ENCODE data around the gene EBF4. TPM values are rescaled to one million over a fixed set of nuclear protein-coding genes. Genes with fewer than 3 reads are reported as not detected.

The EBF4 gene
- total RNA-seq, 2 experiments from 2014 or later: 1.5 to 4.4 TPM

- DNase-seq (ENCODE audit: low spot score): no peak
- Histone ChIP-seq H3K79me2 (ENCODE audit: insufficient read depth, low read depth, low read length) (no peaks in the 10 kb centered on the region), H3K9me2 (ENCODE audit: insufficient read depth, low read length) (no peaks in the 10 kb centered on the region), H3K27ac (ENCODE audit: low read depth, low read length, poor library complexity, severe bottlenecking) (no peak overlapping the region), H3K4me1 (ENCODE audit: insufficient read depth, low read length, poor library complexity, severe bottlenecking) (no peaks in the 10 kb centered on the region), H3K4me2 (ENCODE audit: low read length) (no peak overlapping the region), H3K36me3 (ENCODE audit: insufficient read depth, low read length) (no peaks in the 10 kb centered on the region), H2AFZ (ENCODE audit: low read length) (no peak overlapping the region), H3K4me3 (ENCODE audit: low read depth, low read length, poor library complexity, severe bottlenecking) (no peak overlapping the region), H4K20me1 (ENCODE audit: insufficient read depth, low read length) (no peaks in the 10 kb centered on the region; the same call in 1 of the 2 replicates), H3K9me3 (ENCODE audit: low read length) (no peaks in the 10 kb centered on the region)
- BruUV-seq (replicated peaks): no TSS peak
- intact Hi-C loops (cut with micrococcal nuclease; ENCODE audit: unreplicated experiment): no loop called here
- ChIA-PET POLR2A (no interaction called here), CTCF (ENCODE audit: unreplicated experiment) (no interaction called here)
- TF ChIP-seq EZH2phosphoT487 (IDR thresholded peaks at IDR 0.05; ENCODE audit: borderline replicate concordance, low read depth, low read length): no peak
- no peak for TF ChIP-seq CTCF (conservative IDR thresholded peaks at IDR 0.05; ENCODE audit: low read length)
Observed at GRCh38 chr20:2794202-2794748, 101.7 kb downstream of the EBF4 start.

GRCh38 chr20:2794866-2795447 is 102.4 kb downstream of the EBF4 start:
- no peak overlapping the region for H3K27ac ChIP-seq (ENCODE audit: low read depth, low read length, poor library complexity, severe bottlenecking)
- no peak for TF ChIP-seq CTCF (conservative IDR thresholded peaks at IDR 0.05; ENCODE audit: low read length)
- no peak for TF ChIP-seq EZH2phosphoT487 (IDR thresholded peaks at IDR 0.05; ENCODE audit: borderline replicate concordance, low read depth, low read length)
- DNase-seq (ENCODE audit: low spot score): no peak
- no peaks in the 10 kb centered on the region for H3K9me3 ChIP-seq (ENCODE audit: low read length)
- intact Hi-C loops (cut with micrococcal nuclease; ENCODE audit: unreplicated experiment): no loop called here
- H3K4me1 ChIP-seq (ENCODE audit: insufficient read depth, low read length, poor library complexity, severe bottlenecking): no peaks in the 10 kb centered on the region
- CTCF ChIA-PET (ENCODE audit: unreplicated experiment): no interaction called here
- no peaks in the 10 kb centered on the region; the same call in 1 of the 2 replicates for H4K20me1 ChIP-seq (ENCODE audit: insufficient read depth, low read length)
- no peak overlapping the region for H2AFZ ChIP-seq (ENCODE audit: low read length)
- H3K4me2 ChIP-seq (ENCODE audit: low read length): no peak overlapping the region
- no peaks in the 10 kb centered on the region for H3K79me2 ChIP-seq (ENCODE audit: insufficient read depth, low read depth, low read length)
- BruUV-seq (replicated peaks): no TSS peak
- H3K4me3 ChIP-seq (ENCODE audit: low read depth, low read length, poor library complexity, severe bottlenecking): no peak overlapping the region
- H3K36me3 ChIP-seq (ENCODE audit: insufficient read depth, low read length): no peaks in the 10 kb centered on the region
- POLR2A ChIA-PET: no interaction called here
- no peaks in the 10 kb centered on the region for H3K9me2 ChIP-seq (ENCODE audit: insufficient read depth, low read length)

- Histone ChIP-seq H3K79me2 (ENCODE audit: insufficient read depth, low read depth, low read length) (no peaks in the 10 kb centered on the region), H4K20me1 (ENCODE audit: insufficient read depth, low read length) (no peaks in the 10 kb centered on the region; the same call in 1 of the 2 replicates), H3K4me1 (ENCODE audit: insufficient read depth, low read length, poor library complexity, severe bottlenecking) (no peaks in the 10 kb centered on the region), H3K9me2 (ENCODE audit: insufficient read depth, low read length) (no peaks in the 10 kb centered on the region), H3K27ac (ENCODE audit: low read depth, low read length, poor library complexity, severe bottlenecking) (no peak overlapping the region), H3K4me2 (ENCODE audit: low read length) (no peak overlapping the region), H3K4me3 (ENCODE audit: low read depth, low read length, poor library complexity, severe bottlenecking) (no peak overlapping the region), H2AFZ (ENCODE audit: low read length) (no peak overlapping the region), H3K36me3 (ENCODE audit: insufficient read depth, low read length) (no peaks in the 10 kb centered on the region), H3K9me3 (ENCODE audit: low read length) (no peaks in the 10 kb centered on the region)
- DNase-seq (ENCODE audit: low spot score): no peak
- POLR2A ChIA-PET: no interaction called here
- CTCF ChIA-PET (ENCODE audit: unreplicated experiment): no interaction called here
- TF ChIP-seq EZH2phosphoT487 (IDR thresholded peaks at IDR 0.05; ENCODE audit: borderline replicate concordance, low read depth, low read length) (no peak), CTCF (conservative IDR thresholded peaks at IDR 0.05; ENCODE audit: low read length) (no peak)
- no TSS peak for BruUV-seq (replicated peaks)
- intact Hi-C loops (cut with micrococcal nuclease; ENCODE audit: unreplicated experiment): no loop called here
Observed at GRCh38 chr20:2795451-2795850, 102.9 kb downstream of the EBF4 start.
